Activated effector memory CD4-positive, alpha-beta T cell treated with anti-CD3 and anti-CD28 coated beads, Interleukin-2, amount 50 U/mL, for 16 hours (primary cell): ENCODE results near the gene AKAP7.
"Not testable (repeated sequence)": the region's sequence is repeated elsewhere in the genome, so short reads cannot be mapped to it uniquely, and the experiment has no call there.

Experiments used
- DNase-seq: peaks from one replicate; pipeline ENCODE4 v3.0.0-alpha.2; 2020

Gene AKAP7

DNA sequence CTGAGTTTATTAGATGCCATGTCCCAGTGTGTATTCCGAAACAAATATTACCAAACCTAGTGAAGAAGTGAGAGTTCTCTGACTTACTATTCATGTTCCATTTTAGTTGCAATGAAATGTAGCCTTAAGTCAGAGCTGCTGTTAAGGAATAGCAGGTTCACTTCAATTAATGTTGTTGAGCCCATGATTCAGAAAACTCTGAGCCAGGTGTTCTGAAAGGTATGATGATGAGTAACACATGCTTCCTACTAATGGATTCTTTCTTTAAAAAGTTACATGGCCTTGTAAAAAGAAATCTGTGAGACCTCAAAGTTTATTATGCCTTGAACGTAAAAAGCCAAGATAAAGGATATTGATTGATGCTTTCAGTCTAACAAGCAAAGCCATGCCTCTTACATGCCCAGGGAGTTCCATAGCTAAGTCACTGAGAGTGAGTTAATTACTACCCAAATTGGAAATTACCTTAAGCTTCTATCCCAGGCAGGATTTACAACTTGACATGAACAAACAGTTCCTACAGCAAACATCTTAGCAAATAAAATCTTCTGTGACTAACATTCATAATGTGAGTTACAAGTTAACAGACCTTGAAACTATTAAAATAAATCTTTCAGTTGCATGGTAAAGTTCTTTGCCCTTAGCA lies 122.9 kb downstream of the AKAP7 start:
- no peak for DNase-seq

DNA sequence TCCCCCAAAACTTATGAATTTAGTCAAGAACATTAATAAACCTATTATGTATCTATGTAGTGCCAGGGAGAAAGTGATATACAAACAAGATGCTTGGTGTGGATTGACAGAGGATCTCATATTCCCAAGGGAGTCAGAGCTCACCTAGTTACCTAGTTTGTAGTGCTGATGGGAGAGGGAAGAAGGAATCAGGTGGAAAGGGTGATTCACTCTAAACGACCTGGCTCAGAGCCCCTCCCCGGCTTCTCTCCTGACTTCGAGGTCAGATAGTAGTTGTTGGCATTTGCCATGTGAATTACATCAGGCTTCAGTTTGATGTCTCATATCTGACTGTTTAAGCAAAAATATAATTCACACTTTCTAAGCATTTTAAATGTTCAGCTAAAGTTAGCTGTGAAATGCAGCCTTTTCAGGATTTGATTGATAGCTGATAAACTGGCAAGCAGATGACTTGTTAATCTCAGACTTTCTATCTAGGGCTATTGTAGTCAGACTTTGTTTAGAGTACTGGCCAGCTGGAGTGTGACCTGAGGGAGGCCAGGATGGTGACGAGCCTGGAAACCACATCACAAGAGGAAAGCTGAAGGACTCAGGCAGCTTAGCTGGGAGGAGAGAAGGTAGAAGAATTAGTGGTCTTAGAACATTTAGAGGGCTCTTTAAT lies 123.7 kb downstream of the AKAP7 start:
- DNase-seq = no peak

DNA sequence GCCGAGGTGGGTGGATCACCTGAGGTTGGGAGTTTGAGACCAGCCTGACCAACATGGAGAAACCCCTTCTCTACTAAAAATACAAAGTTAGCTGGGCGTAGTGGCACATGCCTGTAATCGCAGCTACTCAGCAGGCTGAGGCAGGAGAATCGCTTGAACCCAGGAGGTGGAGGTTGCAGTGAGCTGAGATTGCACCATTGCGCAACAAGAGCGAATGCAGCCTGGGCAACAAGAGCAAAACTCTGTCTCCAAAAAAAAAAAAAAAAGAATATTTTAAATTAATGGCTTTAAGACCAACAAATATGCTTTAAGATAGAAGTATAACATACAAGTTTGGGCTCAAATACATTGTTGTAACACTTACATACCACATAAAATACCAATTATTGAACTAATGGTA lies 125.7 kb downstream of the AKAP7 start:
- not testable (repeated sequence) for DNase-seq

DNA sequence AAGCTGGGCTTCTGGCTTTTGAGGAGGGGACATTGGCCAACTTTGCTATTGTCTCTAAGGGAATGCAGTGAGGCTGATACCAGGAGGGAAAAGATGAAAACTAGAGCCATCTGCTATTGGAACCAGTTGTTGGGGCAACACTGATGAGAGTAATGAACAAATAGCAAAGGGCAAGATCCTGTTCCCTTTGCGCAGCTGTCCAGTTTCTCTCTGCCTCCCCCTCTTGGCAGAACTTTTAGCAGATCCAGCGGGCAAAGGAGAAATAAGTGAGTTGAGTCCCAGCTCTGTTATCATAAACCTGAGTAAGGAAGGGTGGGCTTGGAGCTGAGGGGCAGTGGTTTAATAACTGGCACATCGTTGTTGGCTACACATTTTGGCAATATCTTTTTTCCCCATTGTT lies 126.8 kb downstream of the AKAP7 start:
- no peak for DNase-seq

DNA sequence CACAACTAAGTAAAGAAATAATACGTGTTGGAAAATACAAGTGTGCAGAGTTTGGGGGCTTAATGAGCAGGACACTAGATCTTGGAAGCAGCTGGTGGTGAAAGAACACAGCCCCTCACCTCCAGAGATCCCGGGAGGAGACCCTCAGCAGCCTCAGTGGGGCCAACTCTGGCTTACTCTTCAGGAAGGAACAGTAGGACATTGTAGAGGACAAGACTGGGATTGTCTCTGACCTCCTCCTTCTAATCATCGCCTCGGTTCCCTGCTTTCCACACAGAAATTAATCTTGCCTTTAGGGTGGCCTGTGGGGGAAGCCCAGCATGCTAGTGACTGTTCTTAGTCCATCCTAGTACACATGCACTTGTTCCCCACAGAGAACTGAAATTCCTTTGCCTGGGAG lies 130.7 kb downstream of the AKAP7 start:
- no peak for DNase-seq

DNA sequence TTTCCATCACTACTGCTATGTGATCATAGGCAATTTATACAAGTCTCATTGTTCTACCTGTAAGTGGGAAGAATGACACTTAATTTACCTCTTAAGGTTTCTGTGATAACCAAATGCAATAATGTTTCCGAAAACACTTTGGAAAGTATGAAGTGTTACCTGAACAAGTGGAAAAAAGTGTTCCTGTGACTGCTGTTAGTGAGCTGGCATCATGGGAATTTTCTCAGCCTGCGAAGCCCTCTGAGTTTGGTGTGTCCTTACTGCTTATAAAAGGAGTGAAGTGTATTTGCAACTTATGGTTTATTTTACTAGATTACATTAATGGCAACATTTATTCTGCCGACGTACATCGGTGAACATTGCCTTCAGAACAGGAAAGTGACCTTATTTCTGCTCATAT lies 133.0 kb downstream of the AKAP7 start:
- DNase-seq = no peak

DNA sequence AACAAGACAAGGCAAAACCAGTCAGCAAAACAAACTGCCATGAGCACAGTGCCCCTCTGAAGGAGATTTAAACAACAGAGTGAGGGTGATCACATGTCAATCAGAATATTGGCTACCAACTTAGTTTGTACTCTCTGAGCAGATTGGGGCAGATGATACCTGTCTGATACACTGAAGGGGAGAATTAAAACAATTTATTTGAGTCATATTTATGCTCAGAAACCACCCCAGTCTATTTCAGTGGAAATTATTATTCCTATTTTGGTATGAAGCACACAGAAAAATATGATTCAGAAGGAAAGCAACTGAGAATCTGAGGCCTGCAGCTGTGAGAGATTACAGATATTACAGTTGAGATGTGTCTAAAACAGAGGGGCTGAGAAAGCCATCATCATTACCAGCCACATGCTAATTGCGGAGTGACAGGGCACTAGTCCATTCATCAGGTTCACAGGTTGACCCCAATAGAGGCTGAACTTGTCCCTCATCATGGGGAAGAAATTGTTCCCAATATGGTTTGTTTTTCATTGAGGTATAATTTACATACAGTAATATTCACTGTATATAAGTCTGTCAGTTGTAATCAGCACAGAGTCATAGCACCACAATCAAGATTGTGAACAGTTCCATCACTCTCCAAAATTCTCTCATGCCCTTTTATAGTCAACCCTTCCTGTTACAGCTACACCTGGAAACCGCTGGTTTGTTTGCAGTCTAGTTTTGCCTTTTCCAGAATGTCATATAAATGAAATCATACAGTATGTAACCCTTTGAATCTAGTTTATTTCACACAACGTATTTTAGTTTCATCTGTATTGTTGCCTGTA lies 134.5 kb downstream of the AKAP7 start:
- no peak for DNase-seq

DNA sequence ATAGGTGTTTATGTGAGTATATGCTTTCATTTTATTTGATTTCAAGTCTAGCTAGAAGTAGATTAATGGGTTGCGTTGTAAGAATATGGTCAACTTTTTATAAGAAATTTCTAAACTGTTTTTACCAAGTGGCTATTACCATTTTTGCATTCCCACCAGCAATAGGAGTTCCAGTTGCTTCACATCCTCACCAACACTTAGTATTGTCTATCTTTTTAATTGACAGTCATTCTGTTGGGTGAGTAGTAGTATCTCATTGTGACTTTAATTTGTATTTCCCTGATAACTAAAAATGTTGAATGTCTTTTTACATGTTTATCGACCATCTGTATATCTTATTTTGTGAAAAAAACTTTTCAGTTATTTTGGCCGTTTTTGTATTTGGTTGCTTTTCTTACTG lies 135.3 kb downstream of the AKAP7 start:
- DNase-seq = no peak

DNA sequence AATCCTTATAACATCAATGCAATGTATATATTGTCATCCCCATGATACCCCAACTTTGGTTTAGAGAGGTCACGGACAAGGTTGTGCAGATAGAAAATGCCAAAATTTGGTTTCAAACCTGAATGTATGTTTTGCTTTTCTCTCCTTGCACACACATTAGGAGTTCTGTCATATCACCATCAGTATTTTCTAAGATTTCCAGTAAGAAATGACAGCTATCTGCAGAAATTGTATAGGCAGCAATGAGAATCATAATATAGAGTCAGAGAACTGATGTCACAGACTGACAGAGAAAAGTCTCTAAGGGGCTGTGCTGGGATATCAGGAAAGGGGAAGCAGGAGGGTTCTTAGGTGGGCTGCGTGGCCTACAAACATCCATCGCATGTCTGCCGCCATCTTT lies 140.0 kb downstream of the AKAP7 start:
- DNase-seq = no peak

DNA sequence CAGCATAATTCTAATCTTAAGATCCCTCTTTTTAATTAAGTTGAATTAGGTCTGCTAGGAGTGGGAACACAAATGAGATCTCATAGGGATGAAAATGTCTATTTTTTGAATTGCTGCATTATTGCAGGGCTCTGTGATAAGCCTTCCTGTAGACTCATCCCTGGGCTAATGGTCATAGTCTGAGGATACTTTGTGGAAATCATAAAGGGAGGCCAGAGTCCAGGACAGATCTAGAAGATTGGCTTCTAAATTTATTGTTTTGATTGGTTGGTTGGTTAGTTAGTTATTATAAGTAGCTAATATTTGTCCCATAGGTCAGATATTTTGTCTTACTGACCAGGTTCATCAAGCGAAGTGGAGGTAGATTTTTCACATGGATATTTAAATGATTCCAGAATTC lies 142.3 kb downstream of the AKAP7 start:
- DNase-seq = no peak

DNA sequence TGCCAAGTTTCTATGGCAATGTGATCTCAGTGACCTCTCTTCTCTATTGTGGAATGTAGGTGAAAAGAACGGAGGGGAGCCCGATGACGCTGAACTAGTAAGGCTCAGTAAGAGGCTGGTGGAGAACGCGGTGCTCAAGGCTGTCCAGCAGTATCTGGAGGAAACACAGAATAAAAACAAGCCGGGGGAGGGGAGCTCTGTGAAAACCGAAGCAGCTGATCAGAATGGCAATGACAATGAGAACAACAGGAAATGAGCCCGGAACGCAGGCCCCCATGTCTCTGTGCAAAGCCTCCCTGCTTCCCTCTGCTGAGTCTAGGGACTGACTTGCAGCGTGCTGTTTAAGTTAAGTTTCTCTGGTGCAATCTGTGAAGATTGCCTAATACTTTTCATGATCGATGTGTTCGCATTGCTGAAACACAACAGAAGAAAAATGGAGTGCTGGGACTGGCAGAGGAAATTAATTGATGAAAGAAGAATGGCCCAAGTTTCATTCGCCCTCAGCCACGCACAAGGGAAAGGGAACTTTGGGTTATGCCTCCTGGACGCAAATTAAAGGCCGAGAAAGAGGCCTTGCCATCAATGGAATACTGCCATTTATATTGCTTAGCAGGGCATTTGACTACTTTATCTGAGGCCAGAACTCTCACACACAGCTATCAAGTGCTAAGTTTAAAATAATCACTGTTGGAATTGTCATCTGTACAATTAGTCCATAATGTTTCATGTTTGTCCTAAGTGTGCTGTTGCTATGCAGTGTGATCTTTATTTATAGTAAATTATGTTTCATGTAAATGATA lies 146.4 kb downstream of the AKAP7 start:
- DNase-seq = peak; percentile 79

DNA sequence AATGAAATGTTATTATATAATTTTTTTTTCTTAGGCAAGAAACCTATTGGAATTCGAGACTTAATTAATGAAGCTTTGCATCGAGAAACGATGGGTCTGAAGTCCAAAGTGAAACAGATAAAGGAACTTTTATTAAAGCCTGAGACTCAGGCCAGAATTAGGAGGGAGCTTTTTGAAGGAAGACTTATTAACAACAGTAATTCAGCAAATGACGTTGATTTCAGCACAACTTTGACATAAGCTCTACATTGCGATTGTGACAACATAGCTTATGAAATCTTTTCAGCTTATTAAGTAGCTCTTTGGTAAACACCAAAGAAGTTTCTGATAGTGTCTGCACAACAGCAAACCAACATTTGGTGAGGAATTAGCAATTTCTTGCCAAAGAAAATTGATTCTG lies 147.1 kb downstream of the AKAP7 start:
- DNase-seq = no peak

DNA sequence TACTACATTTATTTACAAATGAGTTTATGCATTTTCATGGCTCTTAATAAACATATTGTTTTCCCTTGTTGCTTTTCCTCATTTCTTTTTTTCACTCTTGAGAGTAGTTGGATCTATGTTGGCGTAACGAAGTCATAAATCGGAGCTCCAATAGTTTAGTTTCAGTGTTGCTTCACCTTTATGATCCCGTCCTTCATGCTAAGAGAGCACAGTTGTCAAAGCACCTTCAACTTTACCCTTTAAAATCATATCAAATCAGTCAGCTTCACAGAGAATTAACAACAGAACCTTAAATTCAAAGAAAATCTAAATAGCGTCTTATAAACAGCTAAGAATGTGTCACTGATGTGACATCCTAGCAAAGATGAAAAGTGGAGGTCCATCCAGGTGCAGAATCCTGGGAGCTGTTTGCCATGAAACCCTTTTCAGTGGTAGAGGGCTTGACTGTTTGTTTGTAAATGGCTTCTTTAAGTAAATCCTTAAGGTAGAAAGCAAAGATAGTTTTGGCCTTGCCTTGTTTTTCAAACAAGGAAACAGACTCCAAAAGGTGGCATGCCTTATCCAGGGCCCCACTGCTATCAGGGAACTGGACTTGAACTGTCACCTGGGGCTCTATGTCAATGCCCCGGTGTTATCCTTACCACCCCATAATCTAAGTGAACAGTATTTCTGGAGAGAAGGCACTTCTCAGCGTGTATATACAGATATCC lies 148.4 kb downstream of the AKAP7 start:
- no peak for DNase-seq

DNA sequence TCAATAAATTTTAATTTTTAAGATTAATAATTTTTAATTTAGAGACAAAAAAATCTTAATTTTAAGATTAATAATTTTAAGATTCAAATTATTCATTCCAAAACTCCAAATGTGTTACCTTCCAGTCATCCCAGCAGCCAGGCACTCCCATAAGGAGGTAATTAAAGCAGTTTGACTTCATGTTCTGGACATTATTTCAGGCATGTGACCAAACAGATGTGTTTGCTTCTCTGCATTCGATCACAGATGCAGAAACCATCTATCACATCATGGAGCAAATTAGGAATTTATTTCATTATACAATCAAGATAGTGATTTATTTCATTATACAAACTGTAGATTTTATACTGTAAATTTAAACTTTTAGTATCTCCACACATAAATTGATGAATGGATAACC lies 150.3 kb downstream of the AKAP7 start:
- DNase-seq = no peak

DNA sequence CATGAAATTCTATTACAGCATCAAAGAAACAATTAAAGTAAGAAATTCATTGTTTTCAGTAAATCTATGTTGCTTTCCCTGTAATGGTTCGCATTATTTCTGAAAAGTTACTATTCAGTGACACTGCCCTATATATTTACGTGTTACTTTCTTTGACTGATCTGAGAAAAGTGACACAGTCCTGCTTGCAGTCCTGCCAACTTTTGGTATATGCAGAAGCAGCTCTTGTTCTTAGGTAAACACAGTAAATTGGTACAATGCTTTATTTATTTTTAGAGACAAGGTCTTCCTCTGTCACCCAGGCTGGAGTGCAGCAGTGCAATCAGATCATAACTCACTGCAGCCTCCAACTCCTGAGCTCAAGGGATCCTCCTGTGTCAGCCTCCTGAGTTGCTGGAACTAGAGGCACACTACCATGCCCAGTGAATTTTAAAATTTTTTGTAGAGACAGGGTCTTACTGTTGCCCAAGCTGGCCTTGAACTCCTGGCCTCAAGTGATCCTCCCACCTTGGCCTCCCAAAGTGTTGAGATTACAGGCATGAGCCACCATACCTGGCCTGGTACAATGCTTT lies 151.3 kb downstream of the AKAP7 start:
- no peak for DNase-seq

DNA sequence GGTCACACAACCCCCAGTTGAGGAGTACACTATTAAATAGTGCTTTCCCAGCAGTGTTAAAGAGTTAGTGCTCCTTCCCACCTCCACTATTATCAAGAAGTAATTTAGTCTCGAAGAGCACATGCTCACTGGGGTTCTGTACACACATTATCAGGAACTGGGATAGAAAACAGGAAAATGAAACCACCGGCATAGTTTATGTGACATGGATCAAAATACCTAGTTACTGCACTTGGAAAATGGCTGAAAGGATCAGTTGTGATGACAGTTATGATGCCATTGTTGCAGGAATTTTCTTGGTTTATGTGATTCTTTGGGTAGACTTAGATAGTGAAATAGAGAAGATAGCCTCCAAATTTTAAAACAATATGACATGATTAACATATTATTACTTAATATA lies 152.9 kb downstream of the AKAP7 start:
- DNase-seq = no peak

DNA sequence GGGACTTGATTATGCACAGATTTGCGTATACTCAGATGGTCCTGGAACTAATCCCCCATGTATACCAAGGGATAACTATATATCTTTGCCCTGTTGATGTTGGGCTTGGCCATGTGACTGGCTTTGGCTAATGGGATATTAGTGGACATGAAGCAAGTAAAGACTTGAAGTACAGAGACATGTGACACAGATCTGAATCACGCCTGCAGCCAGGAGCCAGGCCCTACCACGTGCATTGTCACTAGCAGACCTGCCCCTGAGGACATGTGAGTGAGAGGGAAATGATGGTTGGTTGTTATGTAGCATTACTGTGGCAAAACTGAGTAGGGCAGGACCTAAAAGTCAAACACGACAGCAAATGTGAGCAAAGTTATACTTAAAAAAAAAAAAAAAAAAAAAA lies 155.7 kb downstream of the AKAP7 start:
- no peak for DNase-seq

DNA sequence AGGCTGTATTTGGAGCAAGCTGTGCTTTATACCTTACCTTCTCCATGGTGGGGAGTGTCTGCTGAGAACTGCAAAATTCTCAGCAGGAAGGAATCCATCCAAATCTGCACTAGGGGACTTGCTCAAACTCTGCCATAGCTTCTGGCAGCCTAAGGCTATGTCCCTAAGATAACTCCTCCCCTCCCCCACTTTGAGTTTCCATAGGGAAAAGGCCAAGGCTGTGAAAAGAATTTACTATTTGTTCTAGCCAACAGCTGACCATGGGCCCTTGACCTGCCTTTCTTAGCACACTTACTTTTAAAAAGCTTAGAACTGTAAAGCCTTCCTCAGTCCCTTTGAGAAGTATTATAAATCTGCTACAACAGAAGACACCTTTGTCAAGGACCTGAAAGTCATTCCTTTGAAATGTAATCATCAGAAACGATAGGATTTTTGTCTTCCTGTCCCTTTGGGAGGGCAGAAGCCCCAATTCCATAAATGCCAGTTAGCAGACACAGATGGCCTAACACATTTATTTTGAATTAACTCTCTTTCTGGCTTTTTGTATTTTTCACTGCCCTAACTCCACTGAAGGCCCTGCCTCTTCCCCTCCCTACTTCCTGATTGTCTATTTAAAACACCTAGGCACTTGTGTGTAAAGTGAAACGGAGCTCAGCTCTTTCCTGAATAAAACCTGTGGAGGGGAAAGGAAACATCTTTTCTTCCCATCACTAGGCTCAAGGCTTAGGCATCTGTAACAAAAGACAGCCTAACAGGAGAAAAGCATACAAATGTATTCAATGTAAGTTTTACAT lies 157.1 kb downstream of the AKAP7 start:
- DNase-seq = no peak

DNA sequence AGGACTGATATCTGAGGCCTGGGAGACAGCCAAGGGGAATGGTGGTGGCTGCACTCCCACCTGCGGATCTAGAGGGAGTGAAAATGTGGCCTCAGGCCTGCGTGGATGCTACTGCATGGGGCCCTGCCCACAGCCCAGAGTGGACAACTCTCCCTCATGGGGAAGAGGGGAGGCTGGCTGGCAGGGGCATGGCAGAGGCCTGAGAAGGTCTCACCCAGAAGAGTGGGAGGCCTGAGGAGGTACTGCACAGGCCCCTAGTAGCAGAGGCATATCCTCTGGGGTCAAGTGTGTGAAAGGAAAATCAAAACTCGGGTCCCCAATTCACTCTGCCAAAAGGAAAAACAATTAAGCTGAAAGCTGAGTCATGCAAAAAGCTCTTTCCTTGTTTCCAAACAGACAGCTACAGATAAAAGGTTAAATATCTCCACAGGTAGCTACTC lies 158.2 kb downstream of the AKAP7 start:
- no peak for DNase-seq

DNA sequence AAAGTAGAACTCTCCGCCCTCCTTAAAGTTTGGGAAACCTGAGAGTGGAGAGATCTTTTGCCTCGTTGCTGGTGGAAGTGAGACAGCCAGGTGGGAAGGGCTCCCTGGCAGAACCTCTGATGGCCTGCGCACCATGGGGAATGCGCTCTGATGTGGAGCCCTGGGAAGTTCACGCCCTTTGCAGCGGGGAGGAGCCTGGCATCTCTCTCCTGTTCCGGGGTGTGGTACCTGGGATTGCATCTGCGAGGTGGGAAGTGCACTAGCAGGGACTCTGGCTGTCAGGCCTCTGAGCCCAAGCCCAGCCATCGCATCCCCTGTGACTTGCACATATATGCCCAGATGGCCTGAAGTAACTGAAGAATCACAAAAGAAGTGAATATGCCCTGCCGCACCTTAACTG lies 159.8 kb downstream of the AKAP7 start:
- DNase-seq = no peak

DNA sequence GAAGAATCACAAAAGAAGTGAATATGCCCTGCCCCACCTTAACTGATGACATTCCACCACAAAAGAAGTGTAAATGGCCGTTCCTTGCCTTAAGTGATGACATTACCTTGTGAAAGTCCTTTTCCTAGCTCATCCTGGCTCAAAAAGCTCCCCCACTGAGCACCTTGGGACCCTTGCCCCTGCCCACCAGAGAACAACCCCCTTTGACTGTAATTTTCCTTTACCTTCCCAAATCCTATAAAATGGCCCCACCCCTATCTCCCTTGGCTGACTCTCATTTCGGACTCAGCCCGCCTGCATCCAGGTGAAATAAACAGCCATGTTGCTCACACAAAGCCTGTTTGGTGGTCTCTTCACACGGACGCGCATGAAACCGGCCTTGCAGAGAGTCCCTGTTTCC lies 165.6 kb downstream of the AKAP7 start:
- not testable (repeated sequence) for DNase-seq
